B cell (primary cell): ENCODE data around the gene ASCL5. TPM values are rescaled to one million over a fixed set of nuclear protein-coding genes. Genes with fewer than 3 reads are reported as not detected.

ENCODE experiments used
- ATAC-seq: fragments of 200-7000 bp; cut with Tn5 transposase; one replicate; pipeline ENCODE4 v1.10.0; 2021; ENCODE audit warnings: low read depth, mild to moderate bottlenecking, moderate number of reproducible peaks, moderate library complexity
- CTCF ChIA-PET: fragments of 350-600 bp; sonication (Branson Sonifier 250); formaldehyde crosslinking; loops from one replicate; lab custom pipeline; 2021; ENCODE audit warnings: antibody characterized with exemption, inconsistent platforms; lab: Charles Lee
- POLR2A ChIA-PET: fragments of 350-600 bp; sonication (Branson Sonifier 250); formaldehyde crosslinking; loops from one replicate; lab custom pipeline; 2021; ENCODE audit warnings: antibody characterized with exemption; lab: Charles Lee
- DNase-seq: peaks from one replicate; pipeline ENCODE4 v3.0.0; 2013
- H2AFZ ChIP-seq: 2 replicates; pipeline ENCODE4 v1.6.1; 2012; ENCODE audit warnings: mild to moderate bottlenecking, low read depth, low read length; ENCODE audit not compliant: insufficient read depth, poor library complexity, severe bottlenecking
- H3K27ac ChIP-seq, 2 donors: 1 replicate in 1 of 2; 2 replicates in 1 of 2; pipeline ENCODE4 v1.5.1; 2012 to 2013; ENCODE audit warnings: low read length in 2 of 2, mild to moderate bottlenecking in 2 of 2, moderate library complexity in 1 of 2
- H3K27me3 ChIP-seq, 4 experiments: fragments of 200-600 bp in 1 of 4; sonication (generic) in 1 of 4; replicated peaks in 1 of 4; 1 replicate in 2 of 4; 2 replicates in 2 of 4; pipeline versions ENCODE4 v1.6.1 to v1.7.0; 2013 to 2016; ENCODE audit warnings: low read length in 3 of 4, mild to moderate bottlenecking in 2 of 4, mixed read lengths in 1 of 4, moderate library complexity in 1 of 4; ENCODE audit not compliant: insufficient read depth in 4 of 4, control insufficient read depth in 3 of 4; ENCODE audit errors: control extremely low read depth in 1 of 4
- H3K36me3 ChIP-seq, 2 experiments: replicated peaks in 1 of 2; 1 replicate in 1 of 2; 2 replicates in 1 of 2; pipeline versions ENCODE4 v1.6.1 to v1.7.1; 2013; ENCODE audit warnings: low read length in 1 of 2; ENCODE audit not compliant: insufficient read depth in 2 of 2, control insufficient read depth in 1 of 2; ENCODE audit errors: control extremely low read depth in 1 of 2, extremely low read depth in 1 of 2
- H3K4me1 ChIP-seq, 2 donors: fragments of 200-600 bp in 1 of 2; sonication (generic) in 1 of 2; 1 replicate in 1 of 2; 2 replicates in 1 of 2; pipeline versions ENCODE4 v1.5.1 to v1.6.1; 2013 to 2017; ENCODE audit warnings: low read length in 2 of 2; ENCODE audit not compliant: control insufficient read depth in 2 of 2, insufficient read depth in 2 of 2
- H3K4me2 ChIP-seq: replicated peaks from 2 replicates; pipeline ENCODE3; 2012; ENCODE audit warnings: mild to moderate bottlenecking, low read depth, low read length; ENCODE audit not compliant: poor library complexity, severe bottlenecking
- H3K4me3 ChIP-seq, 5 experiments: fragments of 200-600 bp in 1 of 5; sonication (generic) in 1 of 5; 1 replicate in 3 of 5; 2 replicates in 2 of 5; pipeline versions ENCODE4 v1.5.1 to v1.7.0; 2011 to 2016; ENCODE audit warnings: low read length in 4 of 5, mild to moderate bottlenecking in 4 of 5, low read depth in 2 of 5, control low read depth in 1 of 5, moderate library complexity in 1 of 5; ENCODE audit not compliant: insufficient read depth in 1 of 5; ENCODE audit errors: control extremely low read depth in 1 of 5, extremely low read depth in 1 of 5
- H3K79me2 ChIP-seq: fragments of 200-600 bp; sonication (generic); one replicate; pipeline ENCODE4 v1.6.0; 2016; ENCODE audit warnings: low read length; ENCODE audit not compliant: control insufficient read depth, insufficient read depth
- H3K9ac ChIP-seq: fragments of 200-600 bp; sonication (generic); 2 replicates; pipeline ENCODE4 v1.6.1; 2017; ENCODE audit warnings: mild to moderate bottlenecking, low read length, moderate library complexity
- H3K9me3 ChIP-seq, 3 donors: one replicate each; pipeline versions ENCODE4 v1.6.1 to v1.7.1; 2013; ENCODE audit warnings: low read length in 2 of 3; ENCODE audit not compliant: control insufficient read depth in 2 of 3, insufficient read depth in 1 of 3; ENCODE audit errors: control extremely low read depth in 1 of 3
- H4K20me1 ChIP-seq: 2 replicates; pipeline ENCODE4 v1.6.0; 2012; ENCODE audit warnings: mild to moderate bottlenecking, low read length; ENCODE audit not compliant: insufficient read depth, control insufficient read depth, poor library complexity, severe bottlenecking
- H3K27ac Mint-ChIP-seq: one replicate; pipeline ENCODE4 v1.8.0; 2021; ENCODE audit warnings: mixed read lengths
- H3K27me3 Mint-ChIP-seq: one replicate; pipeline ENCODE4 v1.8.0; 2021; ENCODE audit warnings: mixed read lengths
- H3K4me1 Mint-ChIP-seq: one replicate; pipeline ENCODE4 v1.8.0; 2021; ENCODE audit warnings: mixed read lengths
- H3K4me3 Mint-ChIP-seq: one replicate; pipeline ENCODE4 v1.8.0; 2021; ENCODE audit warnings: mixed read lengths
- H3K9me3 Mint-ChIP-seq: one replicate; pipeline ENCODE4 v1.8.0; 2022; ENCODE audit warnings: mixed read lengths; ENCODE audit not compliant: insufficient read depth
- CTCF ChIP-seq: fragments of 200-600 bp; IDR thresholded peaks from one replicate; pipeline ENCODE4 v1.8.0; 2022; ENCODE audit warnings: antibody characterized with exemption, mild to moderate bottlenecking
- EZH2 ChIP-seq: IDR thresholded peaks from 2 replicates; pipeline ENCODE4 v1.6.1; 2012; ENCODE audit warnings: borderline replicate concordance, low read depth, mild to moderate bottlenecking, moderate library complexity, low read length; ENCODE audit not compliant: insufficient read depth, poor library complexity, severe bottlenecking
- WGBS: methylation state at CpG from one replicate; pipeline ENCODE4 v1.1.5; 2013; ENCODE audit warnings: missing lambda C conversion rate; ENCODE audit not compliant: insufficient coverage; 5-methylcytosine and 5-hydroxymethylcytosine counted together
- intact Hi-C: fragments of 100-400 bp; cut with micrococcal nuclease; formaldehyde crosslinking; loops from one replicate; pipeline ENCODE4 v1.10.0; 2022
- polyA plus RNA-seq: library from polyadenylated mRNA; depleted of rRNA; stranded (reverse); fragments of >200 nt; gene quantifications from 2 replicates; pipeline ENCODE4 v1.2.3, GENCODE V29; 2012
- total RNA-seq, 2 donors: library from RNA; stranded (reverse); fragments of 120-200 nt in 1 of 2; gene quantifications; 1 replicate in 1 of 2; 2 replicates in 1 of 2; pipeline versions ENCODE4 v1.2.3 to v1.2.4, GENCODE V29; 2013 to 2022

Gene ASCL5
- total and polyA plus RNA-seq, 2 donors (not counting 1 experiment from before 2014, with no cell fraction given) = not detected

GRCh38 chr1:201137024-201137392 is 10.0 kb upstream of the ASCL5 start:
- POLR2A ChIA-PET = no interaction called here

More at GRCh38 chr1:201137024-201137392, 10.0 kb upstream of the ASCL5 start:
- Histone ChIP-seq H2AFZ (no peak overlapping the region), H3K36me3 (peaks cover 0 to 14% of the 10 kb centered on the region in 2 experiments), H3K9me3 (no peaks in the 10 kb centered on the region), H3K27ac (no peak overlapping the region), H3K79me2 (no peaks in the 10 kb centered on the region), H3K4me2 (no peak overlapping the region), H4K20me1 (no peaks in the 10 kb centered on the region), H3K4me3 (no peak overlapping the region), H3K4me1 (peaks cover 0 to 6% of the 10 kb centered on the region in 2 donors), H3K9ac (no peak overlapping the region), H3K27me3 (no peaks in the 10 kb centered on the region)
- no peak for TF ChIP-seq EZH2
- no peak for TF ChIP-seq CTCF
- Mint-ChIP-seq H3K4me1 (peaks cover 4% of the 10 kb centered on the region), H3K4me3 (no peak overlapping the region), H3K27me3 (no peaks in the 10 kb centered on the region), H3K27ac (no peak overlapping the region), H3K9me3 (peaks cover under 1% of the 10 kb centered on the region)
- ATAC-seq = no peak
- no peak for DNase-seq
- WGBS = 98% methylated on average over 4 of the region's 7 CpGs
- CTCF ChIA-PET = interaction anchor here (0.9 to 1.6 kb wide), 2 partner anchors 14 to 23 kb away, joined by 3 to 4 read pairs; no protein-coding TSS in a partner anchor
- intact Hi-C loops = no loop called here
